Stomach smooth muscle (tissue), 2 donors: ENCODE results near the gene ABI1.

Experiments
- H3K27ac ChIP-seq: one replicate; pipeline ENCODE4 v1.7.0; 2013; ENCODE audit warnings: mild to moderate bottlenecking, low read length, inconsistent platforms
- H3K27me3 ChIP-seq, 2 donors: one replicate each; pipeline ENCODE4 v1.7.0; 2013; ENCODE audit warnings: low read length in 2 of 2; ENCODE audit not compliant: insufficient read depth in 2 of 2, control insufficient read depth in 1 of 2
- H3K36me3 ChIP-seq, 2 donors: one replicate each; pipeline ENCODE4 v1.7.0; 2013; ENCODE audit warnings: low read length in 2 of 2; ENCODE audit not compliant: control insufficient read depth in 2 of 2, insufficient read depth in 2 of 2
- H3K4me1 ChIP-seq: one replicate; pipeline ENCODE4 v1.7.0; 2013; ENCODE audit warnings: low read length; ENCODE audit not compliant: control insufficient read depth, insufficient read depth
- H3K4me3 ChIP-seq, 2 donors: one replicate each; pipeline ENCODE4 v1.7.0; 2013; ENCODE audit warnings: low read length in 2 of 2
- H3K9ac ChIP-seq, 2 donors: one replicate each; pipeline ENCODE4 v1.7.0; 2013; ENCODE audit warnings: low read length in 2 of 2, mild to moderate bottlenecking in 1 of 2
- H3K9me3 ChIP-seq, 2 donors: one replicate each; pipeline ENCODE4 v1.7.0; 2013; ENCODE audit warnings: low read length in 2 of 2; ENCODE audit not compliant: control insufficient read depth in 2 of 2
- donor health status: healthy.
- donor health status: Pancreatic carcinoma.

Gene ABI1

GRCh38 chr10:26706936-26707335 is 153.8 kb downstream of the ABI1 start:
- H3K27me3 ChIP-seq, result no peaks in the 10 kb centered on the region
- H3K9me3 ChIP-seq, result no peaks in the 10 kb centered on the region
- no peak overlapping the region for H3K27ac ChIP-seq
- H3K9ac ChIP-seq, result no peak overlapping the region
- H3K36me3 ChIP-seq, result peaks cover 12 to 13% of the 10 kb centered on the region in 2 donors
- H3K4me3 ChIP-seq, result no peak overlapping the region
- H3K4me1 ChIP-seq, result no peaks in the 10 kb centered on the region

- Histone ChIP-seq H3K9ac (no peak overlapping the region), H3K4me1 (no peaks in the 10 kb centered on the region), H3K4me3 (no peak overlapping the region), H3K27me3 (no peaks in the 10 kb centered on the region), H3K9me3 (no peaks in the 10 kb centered on the region), H3K27ac (no peak overlapping the region), H3K36me3 (peaks cover 12 to 13% of the 10 kb centered on the region in 2 donors)
These were observed 154.6 kb downstream of the ABI1 start for GRCh38 chr10:26706206-26706605.

GRCh38 chr10:26703974-26704373 is 156.8 kb downstream of the ABI1 start:
- H3K9me3 ChIP-seq, result no peaks in the 10 kb centered on the region
- H3K4me3 ChIP-seq, result no peak overlapping the region
- no peak overlapping the region for H3K27ac ChIP-seq
- H3K4me1 ChIP-seq, result peaks cover under 1% of the 10 kb centered on the region
- peaks cover 12 to 13% of the 10 kb centered on the region in 2 donors for H3K36me3 ChIP-seq
- H3K9ac ChIP-seq, result no peak overlapping the region
- no peaks in the 10 kb centered on the region for H3K27me3 ChIP-seq

GRCh38 chr10:26703096-26703495 is 157.7 kb downstream of the ABI1 start:
- Histone ChIP-seq H3K27ac (no peak overlapping the region), H3K4me3 (no peak overlapping the region), H3K9ac (no peak overlapping the region)

GRCh38 chr10:26700884-26701630 is 159.7 kb downstream of the ABI1 start:
- H3K9me3 ChIP-seq, result no peaks in the 10 kb centered on the region
- no peak overlapping the region for H3K27ac ChIP-seq
- peaks cover 10% of the 10 kb centered on the region for H3K4me1 ChIP-seq
- H3K27me3 ChIP-seq, result no peaks in the 10 kb centered on the region
- no peak overlapping the region for H3K9ac ChIP-seq
- peaks cover 0 to 1% of the 10 kb centered on the region in 2 donors for H3K36me3 ChIP-seq
- no peak overlapping the region for H3K4me3 ChIP-seq

More at GRCh38 chr10:26703096-26703495, 157.7 kb downstream of the ABI1 start:
- peaks cover 8 to 9% of the 10 kb centered on the region in 2 donors for H3K36me3 ChIP-seq
- H3K27me3 ChIP-seq, result no peaks in the 10 kb centered on the region
- H3K9me3 ChIP-seq, result no peaks in the 10 kb centered on the region
- H3K4me1 ChIP-seq, result peaks cover 8% of the 10 kb centered on the region

GRCh38 chr10:26699631-26700030 is 161.1 kb downstream of the ABI1 start:
- Histone ChIP-seq H3K4me1 (peaks cover 10% of the 10 kb centered on the region), H3K4me3 (no peak overlapping the region), H3K9me3 (no peaks in the 10 kb centered on the region), H3K27ac (no peak overlapping the region), H3K36me3 (no peaks in the 10 kb centered on the region), H3K27me3 (no peaks in the 10 kb centered on the region), H3K9ac (no peak overlapping the region)

- Histone ChIP-seq H3K27ac (no peak overlapping the region), H3K4me3 (no peak overlapping the region), H3K27me3 (no peaks in the 10 kb centered on the region), H3K9ac (no peak overlapping the region), H3K4me1 (peaks cover 10% of the 10 kb centered on the region), H3K9me3 (no peaks in the 10 kb centered on the region), H3K36me3 (no peaks in the 10 kb centered on the region)
These were observed 161.8 kb downstream of the ABI1 start for GRCh38 chr10:26698909-26699308.

GRCh38 chr10:26697922-26698608 is 162.7 kb downstream of the ABI1 start:
- H3K9me3 ChIP-seq, result no peaks in the 10 kb centered on the region
- H3K4me1 ChIP-seq, result peaks cover 10% of the 10 kb centered on the region
- H3K36me3 ChIP-seq, result no peaks in the 10 kb centered on the region
- H3K4me3 ChIP-seq, result peak overlapping the region; percentile 96 to 98
- H3K27ac ChIP-seq, result no peak overlapping the region
- no peaks in the 10 kb centered on the region for H3K27me3 ChIP-seq
- peak overlapping the region; percentile 70 to 79 for H3K9ac ChIP-seq

- Histone ChIP-seq H3K9ac (peak within 1 kb of the TSS; percentile 70 to 84), H3K9me3 (no peaks in the 10 kb centered on the region), H3K27ac (peak within 1 kb of the TSS; percentile 64), H3K4me3 (peak within 1 kb of the TSS; percentile 96 to 98), H3K36me3 (no peaks in the 10 kb centered on the region), H3K27me3 (no peaks in the 10 kb centered on the region), H3K4me1 (peaks cover 10% of the 10 kb centered on the region)
These were observed 163.4 kb downstream of the ABI1 start, which contains the start of gene PDSS1 for GRCh38 chr10:26697163-26697921. Gene PDSS1 (plus strand): TSS chr10:26697701. CDS start chr10:26697712, 11 bp downstream.

- H3K9me3 ChIP-seq, result no peaks in the 10 kb centered on the region
- peak overlapping the region; percentile 70 to 84 for H3K9ac ChIP-seq
These were observed 164.0 kb downstream of the ABI1 start for GRCh38 chr10:26696786-26697162.

More at GRCh38 chr10:26696786-26697162, 164.0 kb downstream of the ABI1 start:
- no peaks in the 10 kb centered on the region for H3K27me3 ChIP-seq
- peak overlapping the region; percentile 64 for H3K27ac ChIP-seq
- no peaks in the 10 kb centered on the region for H3K36me3 ChIP-seq
- H3K4me1 ChIP-seq, result peaks cover 10% of the 10 kb centered on the region
- peak overlapping the region; percentile 96 to 98 for H3K4me3 ChIP-seq
